Measurements from ENCODE around the gene NEURL1B. TPM values are rescaled to one million over a fixed set of nuclear protein-coding genes. Genes with fewer than 3 reads are reported as not detected.

NEURL1B gene
- polyA plus RNA-seq, 1 of the 3 experiments (the other 2 are of a cell fraction) = 2.8 TPM

- TF ChIP-seq RCOR1 (IDR thresholded peaks at IDR 0.05; ENCODE audit: low read length) (no peak), MXI1 (IDR thresholded peaks at IDR 0.05; ENCODE audit: low read depth, low read length) (no peak), PBX3 (IDR thresholded peaks at IDR 0.05) (no peak), TCF12 (IDR thresholded peaks at IDR 0.05) (no peak), ZBTB33 (IDR thresholded peaks at IDR 0.05; ENCODE audit: borderline replicate concordance, low read depth) (no peak), EZH2phosphoT487 (IDR thresholded peaks at IDR 0.05; ENCODE audit: borderline replicate concordance, low read depth) (no peak), SMC3 (IDR thresholded peaks at IDR 0.05; ENCODE audit: low read depth, low read length) (no peak)
- peaks cover 0 to 3% of the 10 kb centered on the region in 2 experiments; a peak in 1 of 4 replicates for H3K4me1 ChIP-seq (ENCODE audit: control insufficient read depth in 1 of 2, insufficient read depth in 2 of 2, low read depth in 1 of 2, low read length in 1 of 2)
These were observed 8.5 kb upstream of the NEURL1B start for GRCh38 chr5:172632346-172633092.

GRCh38 chr5:172633403-172633970 is 7.6 kb upstream of the NEURL1B start:
- Histone ChIP-seq H3K9me2 (no peaks in the 10 kb centered on the region), H4K20me1 (ENCODE audit: insufficient read depth) (no peaks in the 10 kb centered on the region), H3F3A (replicated peaks; ENCODE audit: insufficient read depth) (no peaks in the 10 kb centered on the region), H3K4me2 (no peak overlapping the region), H2AFZ (ENCODE audit: low read depth) (no peak overlapping the region), H3K27me3 (ENCODE audit: insufficient read depth) (peaks cover 14% of the 10 kb centered on the region; the same call in 1 of the 2 replicates), H3K4me1 (ENCODE audit: control insufficient read depth in 1 of 2, insufficient read depth in 2 of 2, low read depth in 1 of 2, low read length in 1 of 2) (peaks cover 0 to 3% of the 10 kb centered on the region in 2 experiments; a peak in 1 of 4 replicates), H3K36me3 (replicated peaks in 1 of 2; ENCODE audit: control insufficient read depth in 1 of 2, insufficient read depth in 2 of 2, low read length in 1 of 2) (no peaks in the 10 kb centered on the region), H3K4me3 (ENCODE audit: low read depth in 2 of 2, low read length in 1 of 2) (no peak overlapping the region), H3K9ac (no peak overlapping the region), H3K9me3 (no peaks in the 10 kb centered on the region), H3K27ac (ENCODE audit: low read depth in 2 of 2, low read length in 1 of 2) (no peak overlapping the region), H3K79me2 (ENCODE audit: insufficient read depth) (no peaks in the 10 kb centered on the region)
- WGBS (ENCODE audit: low lambda C conversion rate) = 70% methylated on average over 3 of the region's 3 CpGs
- DNase-seq = no peak
- ChIA-PET POLR2A (no interaction called here), CTCF (interaction anchor here (1.5 kb wide), 1 partner anchor 66 kb away, joined by 4 read pairs; no protein-coding TSS in a partner anchor)
- TF ChIP-seq TEAD4 (IDR thresholded peaks at IDR 0.05; ENCODE audit: borderline replicate concordance, insufficient read depth) (no peak), TAF1 (IDR thresholded peaks at IDR 0.05; ENCODE audit: borderline replicate concordance, low read depth, low read length) (no peak), MXI1 (IDR thresholded peaks at IDR 0.05; ENCODE audit: low read depth, low read length) (no peak), RXRA (IDR thresholded peaks at IDR 0.05; ENCODE audit: borderline replicate concordance, low read depth) (no peak), TCF12 (IDR thresholded peaks at IDR 0.05) (no peak), RAD21 (IDR thresholded peaks at IDR 0.05; ENCODE audit: low read length) (no peak), FOXM1 (IDR thresholded peaks at IDR 0.05; ENCODE audit: low read depth) (no peak), USF1 (IDR thresholded peaks at IDR 0.05; ENCODE audit: borderline replicate concordance, low read depth) (no peak), CHD2 (IDR thresholded peaks at IDR 0.05; ENCODE audit: low read length, partially characterized antibody) (no peak), MEF2A (IDR thresholded peaks at IDR 0.05; ENCODE audit: borderline replicate concordance, low read depth) (no peak)

More at GRCh38 chr5:172632346-172633092, 8.5 kb upstream of the NEURL1B start:
- no peak overlapping the region for H2AFZ ChIP-seq (ENCODE audit: low read depth)
- DNase-seq = no peak
- H3K27ac ChIP-seq (ENCODE audit: low read depth in 2 of 2, low read length in 1 of 2) = no peak overlapping the region
- no peak overlapping the region for H3K4me3 ChIP-seq (ENCODE audit: low read depth in 2 of 2, low read length in 1 of 2)
- H3F3A ChIP-seq (replicated peaks; ENCODE audit: insufficient read depth) = no peaks in the 10 kb centered on the region
- H3K79me2 ChIP-seq (ENCODE audit: insufficient read depth) = no peaks in the 10 kb centered on the region
- POLR2A ChIA-PET = no interaction called here
- H3K27me3 ChIP-seq (ENCODE audit: insufficient read depth) = peaks cover 24% of the 10 kb centered on the region; the same call in 1 of the 2 replicates
- H3K36me3 ChIP-seq (replicated peaks in 1 of 2; ENCODE audit: control insufficient read depth in 1 of 2, insufficient read depth in 2 of 2, low read length in 1 of 2) = no peaks in the 10 kb centered on the region
- H3K9ac ChIP-seq = no peak overlapping the region
- no peaks in the 10 kb centered on the region for H4K20me1 ChIP-seq (ENCODE audit: insufficient read depth)
- H3K9me2 ChIP-seq = no peaks in the 10 kb centered on the region
- CTCF ChIA-PET = interaction anchor here (1.4 kb wide), 1 partner anchor 154 kb away, joined by 3 read pairs; no protein-coding TSS in a partner anchor
- H3K4me2 ChIP-seq = no peak overlapping the region
- WGBS (ENCODE audit: low lambda C conversion rate) = 62% methylated on average over 5 of the region's 6 CpGs
- no peaks in the 10 kb centered on the region for H3K9me3 ChIP-seq
